NCI-H2227 treated with DMSO at 0.1 percent for 48 hours (cell line): ENCODE results near the gene NEDD4L.

ENCODE experiments used
- DNase-seq: peaks from one replicate; lab custom pipeline; 2025; lab: John Stamatoyannopoulos, UW

The NEDD4L gene

GRCh38 chr18:58348517-58348916 is 304.5 kb downstream of the NEDD4L start:
- no peak for DNase-seq

DNA sequence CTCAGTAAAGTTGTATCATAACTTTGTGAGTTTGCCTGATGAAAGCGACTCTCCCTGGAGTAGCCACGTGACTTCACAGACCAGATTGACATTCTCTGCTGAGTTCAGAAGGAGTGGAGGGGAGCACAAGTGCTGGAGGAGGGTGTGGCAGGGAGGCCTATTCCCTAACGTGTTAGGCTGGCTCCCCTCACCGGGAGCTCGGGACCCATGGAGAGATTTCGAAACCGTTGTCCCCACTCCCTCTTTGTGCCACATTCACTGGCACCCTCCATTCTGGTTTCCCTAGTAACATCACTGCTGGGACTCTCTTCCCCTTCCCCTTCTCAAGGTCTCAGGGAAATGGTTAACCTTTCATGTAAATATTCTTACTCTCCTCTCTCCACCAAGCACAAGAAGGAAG is 304.9 kb downstream of the NEDD4L start:
- no peak for DNase-seq

GRCh38 chr18:58349650-58350049 is 305.6 kb downstream of the NEDD4L start:
- DNase-seq: peak; percentile 34

DNA sequence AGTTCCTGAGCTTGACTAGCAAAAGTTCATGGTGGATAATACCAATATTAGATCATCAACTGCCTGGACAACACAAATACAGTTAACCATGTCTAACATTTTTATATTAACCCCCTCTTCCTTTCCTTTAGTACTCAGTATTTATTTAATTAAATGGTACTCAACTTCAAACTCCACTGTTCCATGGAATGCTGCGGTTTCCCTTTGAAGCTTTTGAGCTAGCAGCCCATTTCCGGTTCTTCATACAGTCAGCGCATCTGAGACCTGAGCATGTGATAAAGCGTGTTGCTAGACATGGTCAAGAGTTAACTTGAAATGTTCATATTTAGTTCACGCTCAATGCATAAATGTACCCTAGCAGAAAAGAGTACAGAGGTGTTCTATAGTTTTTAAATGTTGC is 306.5 kb downstream of the NEDD4L start:
- DNase-seq: no peak

- no peak for DNase-seq
Measured at GRCh38 chr18:58351776-58352175, 307.8 kb downstream of the NEDD4L start.

- DNase-seq: no peak
Measured at GRCh38 chr18:58353581-58353980, 309.6 kb downstream of the NEDD4L start.

DNA sequence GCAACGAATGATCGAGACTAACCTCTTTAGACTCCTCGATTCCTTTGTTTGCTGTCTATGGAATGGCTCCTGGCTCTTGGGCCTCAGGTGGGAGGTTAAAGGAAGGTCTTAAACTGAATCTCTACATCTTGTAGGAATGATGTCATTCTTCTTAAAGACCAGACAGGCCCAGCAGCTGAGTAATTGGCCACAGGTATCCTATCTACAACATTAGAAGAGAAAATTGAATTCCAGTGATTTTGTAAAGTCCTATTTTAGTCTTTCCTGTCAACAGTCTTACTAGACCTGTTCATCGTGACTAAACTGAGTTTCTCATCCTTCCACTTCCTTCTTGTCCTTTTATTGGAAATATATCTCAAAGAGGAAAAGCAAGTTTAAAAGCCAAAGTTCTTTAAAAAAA is 310.0 kb downstream of the NEDD4L start:
- no peak for DNase-seq

GRCh38 chr18:58354791-58355190 is 310.8 kb downstream of the NEDD4L start:
- no peak for DNase-seq

GRCh38 chr18:58355243-58355642 is 311.2 kb downstream of the NEDD4L start:
- no peak for DNase-seq

- DNase-seq: no peak
Measured at GRCh38 chr18:58359218-58359617, 315.2 kb downstream of the NEDD4L start.

DNA sequence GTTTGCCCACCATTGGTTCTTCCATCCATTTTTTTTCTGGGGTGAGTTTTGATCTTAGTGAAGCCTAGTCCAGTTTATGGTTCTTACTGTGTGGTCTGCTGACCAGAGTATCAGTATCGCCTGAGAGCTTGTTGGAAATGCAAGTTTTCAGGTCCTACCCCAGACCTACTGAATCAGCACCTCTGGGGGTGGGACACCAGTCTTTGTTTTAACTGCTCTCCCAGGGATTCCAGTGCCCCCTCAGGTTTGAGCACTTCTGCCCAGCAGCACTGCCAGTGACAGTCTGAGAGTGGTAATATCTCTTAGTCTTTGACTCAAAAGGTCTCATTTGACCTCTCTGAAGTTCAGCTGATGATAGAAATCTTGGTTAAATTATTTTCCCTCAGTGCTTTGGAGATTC is 315.6 kb downstream of the NEDD4L start:
- no peak for DNase-seq

- DNase-seq: no peak
Measured at GRCh38 chr18:58360324-58360723, 316.3 kb downstream of the NEDD4L start.

DNA sequence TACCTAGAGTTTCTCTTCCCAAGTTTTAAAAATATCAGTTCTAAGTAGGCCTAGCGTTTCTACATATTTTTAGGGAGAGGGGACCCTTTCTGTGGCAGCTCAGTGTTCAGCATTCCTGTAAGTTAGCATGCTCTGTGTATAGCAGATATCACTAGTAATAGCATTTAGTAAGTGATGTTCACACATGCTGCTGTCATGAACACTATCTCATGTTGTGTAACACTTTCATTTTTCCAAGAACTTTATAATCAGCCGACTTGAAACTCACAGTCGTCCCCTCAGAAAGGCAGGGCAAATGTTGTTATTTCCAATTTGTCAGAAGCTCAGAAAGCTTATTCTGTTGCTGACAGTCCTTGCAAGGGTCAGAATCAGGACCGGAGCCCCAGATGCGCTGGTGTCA is 317.2 kb downstream of the NEDD4L start:
- no peak for DNase-seq

DNA sequence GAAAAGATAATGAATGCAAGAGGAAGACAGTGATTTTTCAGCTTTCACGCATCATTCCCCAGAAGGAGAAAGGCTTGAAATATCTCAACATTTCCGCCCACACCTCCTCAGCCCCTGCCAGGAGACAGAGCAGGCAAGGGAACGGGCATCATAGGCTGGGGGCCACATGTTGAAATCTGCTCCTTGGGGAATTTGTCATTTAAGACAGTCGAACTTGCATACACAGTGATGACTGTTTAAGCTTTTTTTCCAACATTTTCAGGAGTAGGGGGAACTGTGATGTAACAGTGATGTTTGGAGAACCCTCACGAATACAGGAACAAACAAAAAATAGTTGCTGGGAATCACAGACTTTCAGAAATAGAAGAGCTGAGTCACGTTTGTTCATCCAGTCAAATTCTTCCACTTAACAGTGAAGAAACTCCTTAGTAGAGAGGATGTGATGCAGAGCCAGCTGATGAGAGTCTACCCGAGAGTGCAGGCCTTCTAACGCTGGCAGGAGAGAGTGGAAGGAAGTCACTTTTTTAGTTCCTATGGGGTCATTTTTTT is 318.1 kb downstream of the NEDD4L start:
- no peak for DNase-seq

GRCh38 chr18:58362829-58363271 is 318.8 kb downstream of the NEDD4L start:
- DNase-seq: no peak

DNA sequence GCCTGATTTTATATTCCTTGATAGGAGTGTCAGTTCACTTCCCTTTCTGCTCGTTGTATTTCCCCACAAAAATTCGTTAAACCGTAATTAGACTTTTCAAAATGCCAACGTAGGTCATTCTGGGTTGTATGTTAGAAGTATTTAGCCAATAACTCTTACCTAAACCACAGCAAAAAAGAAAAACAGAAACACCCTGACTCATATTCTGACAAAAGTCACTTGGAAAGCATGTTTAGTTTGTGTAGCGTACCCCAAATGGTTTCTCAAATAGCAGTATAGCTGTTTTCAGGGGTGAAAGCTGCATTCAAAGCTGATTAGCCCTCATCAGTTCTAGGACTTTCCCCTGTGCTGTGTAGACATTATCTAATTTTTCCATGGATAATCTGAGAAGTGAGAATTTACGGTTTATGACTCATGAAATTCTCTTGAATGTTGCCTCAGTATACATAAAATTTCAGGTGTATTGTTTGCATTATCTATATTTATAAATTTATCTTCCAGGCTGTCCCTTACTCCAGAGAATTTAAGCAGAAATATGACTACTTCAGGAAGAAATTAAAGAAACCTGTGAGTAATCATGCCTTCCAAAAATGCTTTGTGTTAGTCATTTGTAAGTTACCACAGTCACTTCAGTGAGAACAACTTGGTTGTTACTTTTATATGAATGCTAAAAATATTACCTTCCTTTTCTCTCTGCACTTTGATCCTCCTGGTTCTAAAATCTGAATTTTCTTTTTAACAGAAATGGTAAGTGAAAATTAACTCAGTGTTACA is 319.9 kb downstream of the NEDD4L start:
- DNase-seq: no peak

DNA sequence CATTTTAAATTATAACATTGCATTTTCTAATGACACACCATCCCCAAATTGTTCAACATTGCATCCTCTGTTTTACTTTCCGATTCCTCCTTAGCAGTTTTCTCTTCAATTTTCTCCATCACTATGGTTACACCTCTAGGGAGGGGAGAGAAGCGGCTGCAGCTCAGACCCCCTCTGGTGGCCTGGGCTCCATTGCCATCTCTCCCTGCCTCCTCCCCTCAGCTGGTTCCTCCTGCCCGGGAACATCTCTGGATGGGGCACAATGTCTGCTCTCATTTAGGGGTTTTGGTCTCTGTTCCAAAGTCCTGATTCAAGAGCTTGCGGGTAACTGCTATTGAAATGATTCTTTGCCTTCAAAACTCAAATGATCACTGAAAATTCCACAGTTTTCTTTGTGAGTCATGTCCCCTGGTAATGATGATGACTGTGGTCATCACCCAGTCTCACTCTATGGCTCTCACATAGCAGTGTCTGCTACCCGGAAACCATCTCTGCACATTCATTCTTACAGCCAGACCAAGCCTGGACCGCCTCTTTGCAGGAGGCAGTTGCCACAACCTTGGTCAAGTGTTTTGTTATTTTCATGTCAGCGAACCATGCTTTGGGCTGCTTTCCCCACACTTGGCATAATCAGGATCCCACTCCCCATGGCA is 321.0 kb downstream of the NEDD4L start:
- no peak for DNase-seq

- DNase-seq: no peak
Measured at GRCh38 chr18:58367425-58368140, 323.6 kb downstream of the NEDD4L start.

DNA sequence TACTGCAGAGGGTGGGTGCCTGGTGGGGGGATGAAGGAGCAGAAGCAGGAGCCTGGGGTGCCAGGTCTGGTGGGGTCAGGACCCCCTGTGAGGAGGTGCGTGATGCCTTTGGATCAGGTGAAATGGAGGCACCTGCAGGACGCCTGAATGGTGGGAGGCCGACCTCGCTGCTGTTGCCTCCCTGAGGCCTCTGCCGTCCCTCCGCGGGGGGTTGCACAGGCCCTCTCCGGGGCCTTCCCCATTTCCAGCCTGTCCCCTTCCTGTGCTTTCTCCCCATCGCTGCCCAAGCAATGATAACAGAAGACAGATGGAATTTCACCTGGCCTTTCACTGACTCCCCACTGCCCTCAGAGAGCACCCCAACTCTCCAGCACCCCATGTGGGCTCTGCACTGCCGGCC is 325.6 kb downstream of the NEDD4L start:
- DNase-seq: no peak

- DNase-seq: no peak
Measured at GRCh38 chr18:58370038-58370580, 326.1 kb downstream of the NEDD4L start.

- no peak for DNase-seq
Measured at GRCh38 chr18:58370612-58371011, 326.6 kb downstream of the NEDD4L start.

DNA sequence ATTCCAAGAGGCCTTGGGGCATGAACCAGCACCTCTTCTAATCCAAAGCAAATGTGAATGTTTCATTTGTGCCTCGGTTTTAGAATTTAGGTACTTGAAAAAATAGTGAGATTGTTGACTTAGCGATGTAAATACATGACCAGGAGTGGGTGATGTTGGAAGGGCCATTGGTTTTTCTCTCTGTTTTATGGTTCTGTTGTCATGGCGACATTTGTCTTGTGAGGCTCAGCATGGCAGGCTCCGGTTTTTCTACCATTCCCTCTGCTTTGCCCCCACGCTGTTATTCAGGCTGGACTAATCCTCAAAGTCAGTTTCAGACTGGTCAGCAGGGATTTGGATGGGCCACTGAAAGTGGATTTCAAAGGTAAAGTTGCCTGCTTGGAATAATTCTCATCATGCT is 329.5 kb downstream of the NEDD4L start:
- no peak for DNase-seq
